IMR-90 (cell line): Measurements from ENCODE around the gene ARRDC5.

Experiments used
- BHLHE40 ChIP-seq: fragments of 150-350 bp; IDR thresholded peaks from 2 replicates; pipeline ENCODE4 v1.6.1; 2016; ENCODE audit warnings: mild to moderate bottlenecking, low read depth, low read length
- CEBPB ChIP-seq: IDR thresholded peaks from 2 replicates; pipeline ENCODE4 v1.6.1; 2012; ENCODE audit warnings: low read depth, low read length, improper control_type of control experiment
- FOS ChIP-seq: fragments of 150-350 bp; IDR thresholded peaks from 2 replicates; pipeline ENCODE4 v1.6.1; 2016; ENCODE audit warnings: low read depth, low read length
- MAZ ChIP-seq: IDR thresholded peaks from 2 replicates; pipeline ENCODE4 v1.6.1; 2012; ENCODE audit warnings: low read depth, mild to moderate bottlenecking, low read length, improper control_type of control experiment, moderate library complexity, borderline replicate concordance
- MXI1 ChIP-seq: IDR thresholded peaks from 2 replicates; pipeline ENCODE4 v1.6.1; 2012; ENCODE audit warnings: low read depth, mild to moderate bottlenecking, low read length, moderate library complexity, borderline replicate concordance
- POLR2A ChIP-seq: IDR thresholded peaks from 2 replicates; pipeline ENCODE4 v1.6.1; 2012; ENCODE audit warnings: mild to moderate bottlenecking, low read depth, low read length
- RAD21 ChIP-seq: IDR thresholded peaks from 2 replicates; pipeline ENCODE4 v1.6.1; 2012; ENCODE audit warnings: low read length, improper control_type of control experiment
- TF ChIP-seq, protein P1 (sequence below): conservative IDR thresholded peaks from 2 replicates; pipeline ENCODE4 v1.5.1; 2012; ENCODE audit warnings: mild to moderate bottlenecking, low read depth, low read length, improper control_type of control experiment

DNA sequence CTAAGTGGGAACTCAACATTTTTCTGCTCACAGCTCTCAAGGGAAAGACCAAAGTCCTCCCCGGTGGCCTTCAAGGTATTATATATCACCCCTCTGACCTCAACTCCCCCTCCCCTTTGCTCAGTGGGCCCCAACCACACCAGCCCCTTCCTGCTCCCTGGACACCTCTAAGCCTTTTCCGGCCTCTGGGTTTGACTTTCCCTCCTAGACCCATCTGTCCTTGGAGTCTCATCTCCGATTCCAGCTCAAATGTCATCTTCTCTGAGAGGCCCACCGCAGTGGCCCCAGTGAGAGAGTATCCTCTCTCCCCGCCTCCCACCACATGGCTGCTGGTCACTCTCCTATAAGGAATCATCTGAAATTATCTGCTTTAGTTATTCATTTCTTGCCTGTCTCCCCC is 5.7 kb upstream of the ARRDC5 start:
- TF ChIP-seq, protein P1, sequence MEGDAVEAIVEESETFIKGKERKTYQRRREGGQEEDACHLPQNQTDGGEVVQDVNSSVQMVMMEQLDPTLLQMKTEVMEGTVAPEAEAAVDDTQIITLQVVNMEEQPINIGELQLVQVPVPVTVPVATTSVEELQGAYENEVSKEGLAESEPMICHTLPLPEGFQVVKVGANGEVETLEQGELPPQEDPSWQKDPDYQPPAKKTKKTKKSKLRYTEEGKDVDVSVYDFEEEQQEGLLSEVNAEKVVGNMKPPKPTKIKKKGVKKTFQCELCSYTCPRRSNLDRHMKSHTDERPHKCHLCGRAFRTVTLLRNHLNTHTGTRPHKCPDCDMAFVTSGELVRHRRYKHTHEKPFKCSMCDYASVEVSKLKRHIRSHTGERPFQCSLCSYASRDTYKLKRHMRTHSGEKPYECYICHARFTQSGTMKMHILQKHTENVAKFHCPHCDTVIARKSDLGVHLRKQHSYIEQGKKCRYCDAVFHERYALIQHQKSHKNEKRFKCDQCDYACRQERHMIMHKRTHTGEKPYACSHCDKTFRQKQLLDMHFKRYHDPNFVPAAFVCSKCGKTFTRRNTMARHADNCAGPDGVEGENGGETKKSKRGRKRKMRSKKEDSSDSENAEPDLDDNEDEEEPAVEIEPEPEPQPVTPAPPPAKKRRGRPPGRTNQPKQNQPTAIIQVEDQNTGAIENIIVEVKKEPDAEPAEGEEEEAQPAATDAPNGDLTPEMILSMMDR: no peak
- TF ChIP-seq MAZ (no peak), POLR2A (no peak), FOS (no peak), CEBPB (no peak), MXI1 (no peak), RAD21 (no peak), BHLHE40 (no peak)
